ENCODE measurements around the gene GRXCR2. TPM values are rescaled to one million over a fixed set of nuclear protein-coding genes. Genes with fewer than 3 reads are reported as not detected.

The GRXCR2 gene
- total RNA-seq, 1 donor = not detected

DNA sequence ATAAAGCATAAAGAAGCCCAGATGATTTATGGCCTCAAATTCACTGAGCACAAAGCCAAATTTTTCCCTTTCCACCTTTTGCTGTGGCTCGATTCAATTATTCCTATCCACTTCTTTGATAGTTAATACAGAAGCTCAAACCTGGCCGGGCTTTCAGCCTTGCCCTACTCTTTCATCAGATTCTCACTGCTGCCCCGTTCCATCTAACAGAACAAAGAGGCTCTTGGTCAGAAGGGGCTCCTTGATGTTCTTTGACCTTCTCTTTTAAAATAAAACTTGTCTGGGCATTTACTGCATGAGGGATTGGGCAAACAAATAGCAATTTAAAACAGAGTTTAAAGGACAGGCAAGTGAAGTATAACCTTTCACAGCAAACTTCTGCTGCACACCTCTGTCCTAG is 9.8 kb downstream of the GRXCR2 start:
- no peak for DNase-seq (ENCODE audit: low read depth)
- TF ChIP-seq CTCF (IDR thresholded peaks at IDR 0.05; ENCODE audit: insufficient read depth, low read depth, low read length) = no peak
- no peak overlapping the region for H3K4me3 ChIP-seq (ENCODE audit: low read depth, low read length)

DNA sequence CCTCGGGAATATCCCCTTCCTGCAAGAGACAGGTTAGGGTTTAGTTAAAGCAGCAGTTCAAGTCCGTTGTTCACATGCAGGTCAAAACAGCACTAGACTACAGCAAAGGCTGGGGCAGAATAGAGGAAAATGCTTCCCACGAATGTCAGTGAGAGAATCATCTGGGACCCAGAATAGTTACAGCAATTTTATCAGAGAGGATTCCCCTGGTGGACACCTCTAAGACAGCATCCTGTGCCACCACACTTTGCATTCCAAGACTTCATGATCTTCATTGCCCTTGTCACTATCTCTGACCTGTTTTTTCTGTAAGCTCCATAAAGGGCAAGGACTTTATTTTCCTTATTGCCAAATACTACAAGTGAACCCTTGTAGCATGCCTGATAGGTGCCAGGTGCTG is 12.9 kb downstream of the GRXCR2 start:
- no peak overlapping the region for H3K4me3 ChIP-seq (ENCODE audit: low read depth, low read length)
- DNase-seq (ENCODE audit: low read depth) = no peak
- peak; percentile 24 for TF ChIP-seq CTCF (IDR thresholded peaks at IDR 0.05; ENCODE audit: insufficient read depth, low read depth, low read length)

- DNase-seq (ENCODE audit: low read depth) = no peak
- TF ChIP-seq CTCF (IDR thresholded peaks at IDR 0.05; ENCODE audit: insufficient read depth, low read depth, low read length) = no peak
- H3K4me3 ChIP-seq (ENCODE audit: low read depth, low read length) = no peak overlapping the region
These were observed 13.4 kb downstream of the GRXCR2 start for GRCh38 chr5:145859453-145859852.

DNA sequence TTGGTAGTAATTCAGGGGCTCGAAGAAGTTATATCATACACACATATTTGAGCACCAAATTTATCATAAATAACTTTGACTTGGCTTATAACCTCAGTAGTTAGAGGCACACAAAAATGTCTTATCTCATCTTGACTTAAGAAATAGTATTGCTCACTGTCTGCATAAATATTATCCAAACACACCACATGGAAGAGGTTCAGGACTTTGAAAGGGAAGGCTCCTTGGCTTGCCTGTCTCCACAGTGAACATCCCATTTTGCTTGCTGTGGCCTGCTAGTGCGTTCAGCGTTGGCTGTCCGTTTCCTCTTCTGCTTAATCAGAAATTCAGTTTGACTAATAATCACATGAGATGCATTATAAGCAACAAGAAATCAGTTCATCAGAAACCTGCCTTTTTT is 13.9 kb downstream of the GRXCR2 start:
- DNase-seq (ENCODE audit: low read depth) = peak; percentile 15
- no peak for TF ChIP-seq CTCF (IDR thresholded peaks at IDR 0.05; ENCODE audit: insufficient read depth, low read depth, low read length)
- no peak overlapping the region for H3K4me3 ChIP-seq (ENCODE audit: low read depth, low read length)

GRCh38 chr5:145856285-145856818 is 16.5 kb downstream of the GRXCR2 start:
- DNase-seq (ENCODE audit: low read depth) = peak; percentile 74
- H3K4me3 ChIP-seq (ENCODE audit: low read depth, low read length) = peak overlapping the region; percentile 47
- TF ChIP-seq CTCF (IDR thresholded peaks at IDR 0.05; ENCODE audit: insufficient read depth, low read depth, low read length) = no peak

DNA sequence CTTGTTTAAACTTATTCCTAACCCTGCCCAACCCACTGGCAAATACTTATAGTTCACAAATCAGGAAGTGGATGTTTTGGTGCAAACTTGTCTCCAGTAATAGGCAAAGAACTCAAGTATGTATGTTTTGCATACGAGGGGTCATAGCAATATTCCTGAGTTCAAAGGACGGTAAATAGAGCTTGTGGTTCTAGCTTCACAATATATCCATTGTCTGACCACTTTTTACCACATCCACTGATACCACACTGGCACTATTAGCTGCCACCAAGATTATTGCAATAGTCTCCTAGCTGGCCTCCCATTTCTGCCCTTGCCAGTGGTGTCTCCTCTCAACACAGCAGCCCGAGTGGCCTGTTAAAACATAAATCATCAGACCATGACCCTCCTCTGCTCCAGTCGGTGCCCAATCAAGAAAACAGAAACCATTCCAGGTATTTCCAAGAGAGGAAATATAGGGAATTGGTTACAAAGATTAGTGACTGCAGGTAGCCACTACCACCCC is 17.0 kb downstream of the GRXCR2 start:
- TF ChIP-seq CTCF (IDR thresholded peaks at IDR 0.05; ENCODE audit: insufficient read depth, low read depth, low read length) = no peak
- H3K4me3 ChIP-seq (ENCODE audit: low read depth, low read length) = peak overlapping the region; percentile 47
- DNase-seq (ENCODE audit: low read depth) = no peak
